GM12878 (cell line): ENCODE data around the gene AIF1. TPM values are rescaled to one million over a fixed set of nuclear protein-coding genes. Genes with fewer than 3 reads are reported as not detected.

Source experiments
- ATAC-seq: fragments of 200-7000 bp; cut with Tn5 transposase; 3 replicates; pipeline ENCODE4 v1.9.1; 2020; ENCODE audit warnings: mild to moderate bottlenecking, moderate library complexity
- BruUV-seq: library from RNA; stranded (reverse); fragments of 400-500 nt; replicated peaks from 2 replicates; lab custom pipeline; 2021; lab: Mats Ljungman, UMichigan
- CTCF ChIA-PET: fragments of 300-600 bp; sonication (Branson Sonifier 250); formaldehyde crosslinking; extraction: SDS; loops from one replicate; lab custom pipeline; 2021; ENCODE audit warnings: inconsistent platforms; lab: Yijun Ruan, JAX
- POLR2A ChIA-PET: fragments of 350-600 bp; formaldehyde crosslinking; extraction: SDS; loops from one replicate; lab custom pipeline; 2021; ENCODE audit warnings: inconsistent platforms; lab: Charles Lee
- RAD21 ChIA-PET: fragments of 300-600 bp; sonication (Branson Sonifier 250); formaldehyde crosslinking; loops from one replicate; lab custom pipeline; 2023; ENCODE audit warnings: antibody characterized with exemption; ENCODE audit not compliant: unreplicated experiment; lab: Charles Lee
- SMC1A ChIA-PET: fragments of 300-600 bp; sonication (Branson Sonifier 250); formaldehyde crosslinking; loops from one replicate; lab custom pipeline; 2023; ENCODE audit not compliant: unreplicated experiment, uncharacterized antibody; lab: Charles Lee
- DNase-seq: peaks from one replicate; pipeline ENCODE4 v3.0.0-alpha.2; 2011; ENCODE audit warnings: low read depth, low spot score
- FAIRE-seq: peaks from 3 replicates; lab custom pipeline; 2011; peaks lifted over from hg19 to GRCh38; lab: Jason Lieb, UNC
- H2AFZ ChIP-seq: 2 replicates; pipeline ENCODE4 v1.6.0; 2011; ENCODE audit warnings: low read depth, low read length, control low read depth; ENCODE audit not compliant: control insufficient read depth
- H3K27ac ChIP-seq: 2 replicates; pipeline ENCODE4 v1.5.1; 2011; ENCODE audit warnings: control low read depth; ENCODE audit not compliant: control insufficient read depth, insufficient read depth
- H3K27me3 ChIP-seq, 2 experiments: replicated peaks in 1 of 2; 2 replicates each; pipeline versions ENCODE4 v1.6.0 to v1.6.1; 2011; ENCODE audit warnings: low read length in 1 of 2; ENCODE audit not compliant: control insufficient read depth in 2 of 2, insufficient read depth in 2 of 2
- H3K36me3 ChIP-seq, 2 experiments: 2 replicates each; pipeline ENCODE4 v1.5.1; 2011; ENCODE audit warnings: low read length in 1 of 2; ENCODE audit not compliant: control insufficient read depth in 2 of 2, insufficient read depth in 2 of 2
- H3K4me1 ChIP-seq: 2 replicates; pipeline ENCODE4 v1.6.1; 2011; ENCODE audit warnings: mild to moderate bottlenecking, low read length, moderate library complexity, mixed read lengths; ENCODE audit not compliant: control insufficient read depth, insufficient read depth
- H3K4me2 ChIP-seq: 2 replicates; pipeline ENCODE4 v1.6.0; 2011; ENCODE audit warnings: control low read depth; ENCODE audit not compliant: control insufficient read depth, insufficient read depth
- H3K4me3 ChIP-seq: fragments of 200-600 bp; sonication (generic); 2 replicates; pipeline ENCODE4 v1.5.1; 2016
- H3K79me2 ChIP-seq: 2 replicates; pipeline ENCODE4 v1.6.0; 2011; ENCODE audit warnings: low read length; ENCODE audit not compliant: control insufficient read depth, insufficient read depth
- H3K9ac ChIP-seq: 2 replicates; pipeline ENCODE4 v1.8.0; 2011; ENCODE audit warnings: low read length, control low read depth, mixed read lengths; ENCODE audit not compliant: control insufficient read depth, insufficient read depth
- H3K9me3 ChIP-seq: replicated peaks from 3 replicates; pipeline ENCODE4 v1.5.1; 2011; ENCODE audit warnings: mild to moderate bottlenecking, low read length; ENCODE audit not compliant: control insufficient read depth, insufficient read depth
- H4K20me1 ChIP-seq: 2 replicates; pipeline ENCODE4 v1.6.0; 2011; ENCODE audit not compliant: control insufficient read depth, insufficient read depth
- BCL3 ChIP-seq: IDR thresholded peaks from 2 replicates; pipeline ENCODE4 v1.6.1; 2011; ENCODE audit warnings: borderline replicate concordance, low read depth, mild to moderate bottlenecking, moderate library complexity, low read length; ENCODE audit not compliant: insufficient read depth, poor library complexity, severe bottlenecking
- HCFC1 ChIP-seq: fragments of 150-350 bp; IDR thresholded peaks from 2 replicates; pipeline ENCODE4 v1.6.1; 2014; ENCODE audit warnings: low read length
- KLF5 ChIP-seq: fragments of 450-650 bp; IDR thresholded peaks from 2 replicates; pipeline ENCODE4 v1.6.1; 2014; ENCODE audit warnings: mild to moderate bottlenecking; ENCODE audit not compliant: partially characterized antibody
- MTA2 ChIP-seq: fragments of 450-650 bp; IDR thresholded peaks from 2 replicates; pipeline ENCODE4 v1.6.1; 2016; ENCODE audit warnings: low read depth, mild to moderate bottlenecking, moderate library complexity
- NFIC ChIP-seq: IDR thresholded peaks from 2 replicates; pipeline ENCODE4 v1.6.1; 2012; ENCODE audit warnings: low read depth, mild to moderate bottlenecking, inconsistent platforms, low read length, moderate library complexity
- NR2C2 ChIP-seq: IDR thresholded peaks from 2 replicates; pipeline ENCODE4 v1.6.1; 2011; ENCODE audit warnings: borderline replicate concordance, low read depth; ENCODE audit not compliant: control insufficient read depth, insufficient read length
- PKNOX1 ChIP-seq: fragments of 450-650 bp; IDR thresholded peaks from 2 replicates; pipeline ENCODE4 v1.6.1; 2016; ENCODE audit warnings: mild to moderate bottlenecking
- SMC3 ChIP-seq: IDR thresholded peaks from 2 replicates; pipeline ENCODE4 v1.6.1; 2011; ENCODE audit warnings: low read length, improper control_type of control experiment, borderline replicate concordance
- WGBS: methylation state at CpG from one replicate; pipeline ENCODE4 v1.1.6; 2016; ENCODE audit warnings: low lambda C conversion rate; ENCODE audit not compliant: insufficient replicate concordance, insufficient coverage; ENCODE audit errors: missing lambda C conversion rate; 5-methylcytosine and 5-hydroxymethylcytosine counted together
- in situ Hi-C: fragments of 300-500 bp; cut with MboI; formaldehyde crosslinking; loops from 9 replicates; pipeline ENCODE4 v1.14.3; 2018; ENCODE audit warnings: mixed read lengths
- intact Hi-C: fragments of 100-400 bp; cut with micrococcal nuclease; formaldehyde crosslinking; loops from one replicate; pipeline ENCODE4 v1.14.2; 2022; ENCODE audit not compliant: unreplicated experiment
- polyA plus RNA-seq, 11 experiments: library from polyadenylated mRNA; depleted of rRNA in 4 of 11; unstranded in 6 of 11; stranded (reverse) in 5 of 11; fragments of >200 nt; fragmentation: Nextera tagmentation in 4 of 11; fragmentation: Illumina TruSeq in 1 of 11; extraction: Ambion mirVana in 4 of 11; extraction: Trizol in 1 of 11; gene quantifications; 1 replicate in 1 of 11; 2 replicates in 10 of 11; pipeline versions ENCODE4 v1.2.1 to v1.2.3, GENCODE V29; 2011 to 2016; ENCODE audit warnings: inconsistent platforms in 2 of 11, missing spikeins in 2 of 11, low read depth in 1 of 11
- total RNA-seq, 4 experiments: library from RNA; depleted of rRNA in 3 of 4; stranded (reverse); fragments of >200 nt in 3 of 4; fragmentation: Illumina TruSeq in 1 of 4; extraction: Trizol in 1 of 4; gene quantifications; 2 replicates each; pipeline versions ENCODE4 v1.2.1 to v1.2.3, GENCODE V29; 2013 to 2021

The AIF1 gene
- total and polyA plus RNA-seq, 10 of the 15 experiments (the other 5 are each of a cell fraction or from before 2014, with no cell fraction given), result 1.9 to 256 (median 134) TPM

GRCh38 chr6:31629014-31629413, 14.0 kb downstream of the AIF1 start:
- no peaks in the 10 kb centered on the region for H3K4me1 ChIP-seq
- no peak overlapping the region for H3K4me2 ChIP-seq
- H3K9me3 ChIP-seq, result no peaks in the 10 kb centered on the region
- BruUV-seq, result no TSS peak
- ChIA-PET POLR2A (interaction anchor here (0.5 to 1.5 kb wide), 2 partner anchors 10 to 28 kb away, joined by 3 read pairs; no protein-coding TSS in a partner anchor), RAD21 (no interaction called here), SMC1A (interaction anchor here (1.2 kb wide), 1 partner anchor 11 kb away, joined by 4 read pairs; no protein-coding TSS in a partner anchor), CTCF (interaction anchor here (0.8 to 1.0 kb wide), 2 partner anchors 23 to 30 kb away, joined by 3 read pairs; no protein-coding TSS in a partner anchor)
- intact Hi-C loops, result no loop called here
- H3K79me2 ChIP-seq, result peaks cover 5% of the 10 kb centered on the region
- WGBS, result 84% methylated on average over 7 of the region's 7 CpGs
- ATAC-seq (no peak), DNase-seq (no peak), FAIRE-seq (no peak)
- H3K9ac ChIP-seq, result no peak overlapping the region
- in situ Hi-C loops, result no loop called here
- H3K27me3 ChIP-seq, result no peaks in the 10 kb centered on the region
- no peak overlapping the region for H3K27ac ChIP-seq
- no peak for TF ChIP-seq NFIC
- TF ChIP-seq BCL3, result no peak
- TF ChIP-seq PKNOX1, result no peak
- no peak for TF ChIP-seq SMC3
- TF ChIP-seq KLF5, result no peak
- no peak for TF ChIP-seq HCFC1
- no peak for TF ChIP-seq MTA2
- no peak for TF ChIP-seq NR2C2
- H3K36me3 ChIP-seq, result peaks cover 51 to 69% of the 10 kb centered on the region in 2 experiments
- H3K4me3 ChIP-seq, result no peak overlapping the region
- H2AFZ ChIP-seq, result no peak overlapping the region
- no peaks in the 10 kb centered on the region for H4K20me1 ChIP-seq
